K562 (cell line): ENCODE data around the gene CLCNKB. TPM values are rescaled to one million over a fixed set of nuclear protein-coding genes. Genes with fewer than 3 reads are reported as not detected.

Experiments used
- ARID1B ChIP-seq: fragments of 450-650 bp; IDR thresholded peaks from 2 replicates; pipeline ENCODE4 v1.6.1; 2016; ENCODE audit warnings: antibody characterized with exemption, mild to moderate bottlenecking, inconsistent platforms
- CBFA2T3 ChIP-seq: fragments of 450-650 bp; IDR thresholded peaks from 2 replicates; pipeline ENCODE4 v1.6.1; 2017
- CCNT2 ChIP-seq: IDR thresholded peaks from 2 replicates; pipeline ENCODE4 v1.6.1; 2011; ENCODE audit warnings: borderline replicate concordance, low read depth, mild to moderate bottlenecking, moderate library complexity, mixed read lengths, low read length; ENCODE audit not compliant: insufficient read length; ENCODE audit errors: extremely low read depth
- ELF1 ChIP-seq: fragments of 200-800 bp; sonication (Bioruptor generic); IDR thresholded peaks from 2 replicates; pipeline ENCODE4 v1.6.1; 2016; ENCODE audit warnings: missing genetic modification characterization, missing compliant biosample characterization
- ELF4 ChIP-seq: fragments of 450-650 bp; formaldehyde crosslinking; IDR thresholded peaks from 2 replicates; pipeline ENCODE4 v1.4.0; 2022; ENCODE audit warnings: missing genetic modification characterization
- FOXK2 ChIP-seq, 2 experiments: fragments of 450-650 bp; IDR thresholded peaks in 1 of 2; conservative IDR thresholded peaks in 1 of 2; 2 replicates each; pipeline ENCODE4 v1.6.1; 2016; ENCODE audit warnings: low read depth in 2 of 2, mild to moderate bottlenecking in 1 of 2
- HNRNPL ChIP-seq: fragments of 200-400 bp; formaldehyde crosslinking; IDR thresholded peaks from 2 replicates; pipeline ENCODE4 v1.6.1; 2017; ENCODE audit warnings: low read depth, mild to moderate bottlenecking, low read length
- MLLT1 ChIP-seq, 2 experiments: fragments of 450-650 bp; IDR thresholded peaks; 2 replicates each; pipeline ENCODE4 v1.6.1; 2016
- MTA2 ChIP-seq: fragments of 450-650 bp; IDR thresholded peaks from 2 replicates; pipeline ENCODE4 v1.6.1; 2016; ENCODE audit warnings: low read depth
- NR4A1 ChIP-seq, 2 experiments: fragments of 250-450 bp in 1 of 2; fragments of 450-650 bp in 1 of 2; sonication (Bioruptor Pico) in 1 of 2; IDR thresholded peaks; 2 replicates each; pipeline versions ENCODE4 v1.4.0 to v1.6.1; 2016 to 2020; ENCODE audit warnings: mild to moderate bottlenecking in 2 of 2, missing compliant biosample characterization in 1 of 2, missing genetic modification characterization in 1 of 2, moderate library complexity in 1 of 2
- TRIM24 ChIP-seq, 2 experiments: fragments of 450-650 bp; IDR thresholded peaks; 2 replicates each; pipeline ENCODE4 v1.6.1; 2016
- ZC3H11A ChIP-seq: IDR thresholded peaks from 2 replicates; pipeline ENCODE4 v1.6.1; 2012; ENCODE audit warnings: low read depth, low read length, improper control_type of control experiment
- ZEB2 ChIP-seq: fragments of 450-650 bp; IDR thresholded peaks from 2 replicates; pipeline ENCODE4 v1.6.1; 2016
- ZNF253 ChIP-seq: fragments of 250-450 bp; sonication (Bioruptor Pico); conservative IDR thresholded peaks from 2 replicates; pipeline ENCODE4 v1.6.1; 2021; ENCODE audit warnings: mild to moderate bottlenecking
- ZNF354B ChIP-seq: fragments of 250-450 bp; sonication (Bioruptor Pico); IDR thresholded peaks from 2 replicates; pipeline ENCODE4 v1.4.0; 2020
- polyA plus RNA-seq, 8 experiments: library from polyadenylated mRNA; depleted of rRNA in 4 of 8; stranded (reverse) in 5 of 8; unstranded in 3 of 8; fragments of >200 nt; fragmentation: Nextera tagmentation in 2 of 8; fragmentation: Illumina TruSeq in 1 of 8; extraction: Ambion mirVana in 2 of 8; extraction: Trizol in 1 of 8; gene quantifications; 2 replicates each; pipeline versions ENCODE4 v1.2.1 to v1.2.3, GENCODE V29; 2011 to 2014; ENCODE audit warnings: inconsistent platforms in 1 of 8, missing spikeins in 1 of 8
- total RNA-seq, 7 experiments: library from RNA; depleted of rRNA in 6 of 7; stranded (reverse); fragments of >200 nt in 6 of 7; fragmentation: Illumina TruSeq in 2 of 7; extraction: Trizol in 2 of 7; gene quantifications; 2 replicates each; pipeline versions ENCODE4 v1.2.1 to v1.2.3, GENCODE V29; 2011 to 2021; ENCODE audit warnings: low replicate concordance in 1 of 7
- TF ChIP-seq, protein P1 (sequence below): sonication (generic); formaldehyde crosslinking; IDR thresholded peaks from 2 replicates; pipeline ENCODE4 v1.8.1; 2023; ENCODE audit warnings: missing genetic modification reagents, mild to moderate bottlenecking, borderline replicate concordance
- TF ChIP-seq, protein P2 (sequence below): IDR thresholded peaks from 2 replicates; pipeline ENCODE4 v1.6.1; 2012; ENCODE audit warnings: low read depth, low read length, improper control_type of control experiment, borderline replicate concordance
- TF ChIP-seq, protein P3 (sequence below): sonication (generic); formaldehyde crosslinking; IDR thresholded peaks from 2 replicates; pipeline ENCODE4 v1.8.0; 2022; ENCODE audit warnings: mild to moderate bottlenecking, missing genetic modification reagents
- TF ChIP-seq, protein P4 (sequence below): fragments of 450-650 bp; formaldehyde crosslinking; IDR thresholded peaks from 2 replicates; pipeline ENCODE4 v1.4.0; 2022; ENCODE audit warnings: mild to moderate bottlenecking, moderate library complexity

Gene CLCNKB
- total and polyA plus RNA-seq, 9 of the 15 experiments (the other 6 are each of a cell fraction or from before 2014, with no cell fraction given), result 0.08 to 1.7 (median 0.64) TPM

- TF ChIP-seq, protein P1, sequence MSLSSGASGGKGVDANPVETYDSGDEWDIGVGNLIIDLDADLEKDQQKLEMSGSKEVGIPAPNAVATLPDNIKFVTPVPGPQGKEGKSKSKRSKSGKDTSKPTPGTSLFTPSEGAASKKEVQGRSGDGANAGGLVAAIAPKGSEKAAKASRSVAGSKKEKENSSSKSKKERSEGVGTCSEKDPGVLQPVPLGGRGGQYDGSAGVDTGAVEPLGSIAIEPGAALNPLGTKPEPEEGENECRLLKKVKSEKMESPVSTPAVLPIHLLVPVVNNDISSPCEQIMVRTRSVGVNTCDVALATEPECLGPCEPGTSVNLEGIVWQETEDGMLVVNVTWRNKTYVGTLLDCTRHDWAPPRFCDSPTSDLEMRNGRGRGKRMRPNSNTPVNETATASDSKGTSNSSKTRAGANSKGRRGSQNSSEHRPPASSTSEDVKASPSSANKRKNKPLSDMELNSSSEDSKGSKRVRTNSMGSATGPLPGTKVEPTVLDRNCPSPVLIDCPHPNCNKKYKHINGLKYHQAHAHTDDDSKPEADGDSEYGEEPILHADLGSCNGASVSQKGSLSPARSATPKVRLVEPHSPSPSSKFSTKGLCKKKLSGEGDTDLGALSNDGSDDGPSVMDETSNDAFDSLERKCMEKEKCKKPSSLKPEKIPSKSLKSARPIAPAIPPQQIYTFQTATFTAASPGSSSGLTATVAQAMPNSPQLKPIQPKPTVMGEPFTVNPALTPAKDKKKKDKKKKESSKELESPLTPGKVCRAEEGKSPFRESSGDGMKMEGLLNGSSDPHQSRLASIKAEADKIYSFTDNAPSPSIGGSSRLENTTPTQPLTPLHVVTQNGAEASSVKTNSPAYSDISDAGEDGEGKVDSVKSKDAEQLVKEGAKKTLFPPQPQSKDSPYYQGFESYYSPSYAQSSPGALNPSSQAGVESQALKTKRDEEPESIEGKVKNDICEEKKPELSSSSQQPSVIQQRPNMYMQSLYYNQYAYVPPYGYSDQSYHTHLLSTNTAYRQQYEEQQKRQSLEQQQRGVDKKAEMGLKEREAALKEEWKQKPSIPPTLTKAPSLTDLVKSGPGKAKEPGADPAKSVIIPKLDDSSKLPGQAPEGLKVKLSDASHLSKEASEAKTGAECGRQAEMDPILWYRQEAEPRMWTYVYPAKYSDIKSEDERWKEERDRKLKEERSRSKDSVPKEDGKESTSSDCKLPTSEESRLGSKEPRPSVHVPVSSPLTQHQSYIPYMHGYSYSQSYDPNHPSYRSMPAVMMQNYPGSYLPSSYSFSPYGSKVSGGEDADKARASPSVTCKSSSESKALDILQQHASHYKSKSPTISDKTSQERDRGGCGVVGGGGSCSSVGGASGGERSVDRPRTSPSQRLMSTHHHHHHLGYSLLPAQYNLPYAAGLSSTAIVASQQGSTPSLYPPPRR, result no peak
- TF ChIP-seq ELF1 (no peak), ZC3H11A (no peak), ZEB2 (no peak), NR4A1 (CRISPR knock-in tag; IDR thresholded peaks at IDR 0.05) (no peak), NR4A1 (tag; IDR thresholded peaks at IDR 0.05) (no peak), ZNF354B (no peak), MTA2 (0 out of 2 replicates have a peak, but pooled peaks have one; percentile 22), FOXK2 (conservative IDR thresholded peaks at IDR 0.05 in 1 of 2, IDR thresholded peaks at IDR 0.05 in 1 of 2; ENCODE audit: low read depth in 2 of 2) (peak in 1 of 2 experiments; percentile 52; a peak in 1 of 4 replicates), HNRNPL (no peak), MLLT1 (IDR thresholded peaks at IDR 0.05) (peak; percentile 27 to 69; a peak in 1 of 4 replicates), ZNF253 (CRISPR knock-in tag) (no peak), CBFA2T3 (0 out of 2 replicates have a peak, but pooled peaks have one; percentile 6), TRIM24 (IDR thresholded peaks at IDR 0.05) (0 out of 4 replicates have a peak, but pooled peaks of 1 of the 2 experiments have one; percentile 24), ARID1B (peak; percentile 56), CCNT2 (no peak), ELF4 (CRISPR knock-in tag) (0 out of 2 replicates have a peak, but pooled peaks have one; percentile 54)
- TF ChIP-seq, protein P2, sequence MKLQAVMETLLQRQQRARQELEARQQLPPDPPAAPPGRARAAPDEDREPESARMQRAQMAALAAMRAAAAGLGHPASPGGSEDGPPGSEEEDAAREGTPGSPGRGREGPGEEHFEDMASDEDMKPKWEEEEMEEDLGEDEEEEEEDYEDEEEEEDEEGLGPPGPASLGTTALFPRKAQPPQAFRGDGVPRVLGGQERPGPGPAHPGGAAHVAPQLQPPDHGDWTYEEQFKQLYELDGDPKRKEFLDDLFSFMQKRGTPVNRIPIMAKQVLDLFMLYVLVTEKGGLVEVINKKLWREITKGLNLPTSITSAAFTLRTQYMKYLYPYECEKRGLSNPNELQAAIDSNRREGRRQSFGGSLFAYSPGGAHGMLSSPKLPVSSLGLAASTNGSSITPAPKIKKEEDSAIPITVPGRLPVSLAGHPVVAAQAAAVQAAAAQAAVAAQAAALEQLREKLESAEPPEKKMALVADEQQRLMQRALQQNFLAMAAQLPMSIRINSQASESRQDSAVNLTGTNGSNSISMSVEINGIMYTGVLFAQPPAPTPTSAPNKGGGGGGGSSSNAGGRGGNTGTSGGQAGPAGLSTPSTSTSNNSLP, result no peak
- TF ChIP-seq, protein P3, sequence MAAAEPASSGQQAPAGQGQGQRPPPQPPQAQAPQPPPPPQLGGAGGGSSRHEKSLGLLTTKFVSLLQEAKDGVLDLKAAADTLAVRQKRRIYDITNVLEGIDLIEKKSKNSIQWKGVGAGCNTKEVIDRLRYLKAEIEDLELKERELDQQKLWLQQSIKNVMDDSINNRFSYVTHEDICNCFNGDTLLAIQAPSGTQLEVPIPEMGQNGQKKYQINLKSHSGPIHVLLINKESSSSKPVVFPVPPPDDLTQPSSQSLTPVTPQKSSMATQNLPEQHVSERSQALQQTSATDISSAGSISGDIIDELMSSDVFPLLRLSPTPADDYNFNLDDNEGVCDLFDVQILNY (CRISPR knock-in tag), result no peak
- TF ChIP-seq, protein P4, sequence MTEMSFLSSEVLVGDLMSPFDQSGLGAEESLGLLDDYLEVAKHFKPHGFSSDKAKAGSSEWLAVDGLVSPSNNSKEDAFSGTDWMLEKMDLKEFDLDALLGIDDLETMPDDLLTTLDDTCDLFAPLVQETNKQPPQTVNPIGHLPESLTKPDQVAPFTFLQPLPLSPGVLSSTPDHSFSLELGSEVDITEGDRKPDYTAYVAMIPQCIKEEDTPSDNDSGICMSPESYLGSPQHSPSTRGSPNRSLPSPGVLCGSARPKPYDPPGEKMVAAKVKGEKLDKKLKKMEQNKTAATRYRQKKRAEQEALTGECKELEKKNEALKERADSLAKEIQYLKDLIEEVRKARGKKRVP (CRISPR knock-in tag), result no peak
These were observed 49.4 kb downstream of the CLCNKB start (continued) for GRCh38 chr1:16092923-16093511.
